ENCODE data around the gene ZNF76. TPM values are rescaled to one million over a fixed set of nuclear protein-coding genes. Genes with fewer than 3 reads are reported as not detected.

Gene ZNF76
- total and polyA plus RNA-seq, 2 of the 8 experiments (the other 6 are each of a cell fraction or from before 2014, with no cell fraction given) = 17.9 to 23.9 TPM

GRCh38 chr6:35231563-35231962 lies 28.0 kb upstream of the ZNF76 start:
- H4K5ac ChIP-seq (ENCODE audit: insufficient read length, low read depth, low read length) = no peak overlapping the region
- H3K23me2 ChIP-seq (ENCODE audit: low read depth, low read length) = no peaks in the 10 kb centered on the region
- no peaks in the 10 kb centered on the region for H3K79me1 ChIP-seq (ENCODE audit: low read depth, low read length)
- H3K56ac ChIP-seq (replicated peaks; ENCODE audit: insufficient read length, low read depth, low read length) = no peak overlapping the region
- FAIRE-seq (no peak), DNase-seq (ENCODE audit: low read depth in 1 of 2, low spot score in 2 of 2) (no peak)
- H2BK12ac ChIP-seq (ENCODE audit: low read depth, low read length) = no peak overlapping the region
- no peaks in the 10 kb centered on the region for H3K9me3 ChIP-seq (ENCODE audit: insufficient read depth in 2 of 2, low read depth in 1 of 2, low read length in 1 of 2)
- peaks cover 7 to 12% of the 10 kb centered on the region in 2 experiments for H4K20me1 ChIP-seq (replicated peaks in 1 of 2; ENCODE audit: control insufficient read depth in 1 of 2, insufficient read depth in 2 of 2, low read length in 2 of 2)
- no peak overlapping the region for H4K91ac ChIP-seq (replicated peaks; ENCODE audit: insufficient read length, low read length)
- H3K4ac ChIP-seq (replicated peaks; ENCODE audit: insufficient read length, low read depth, low read length) = no peak overlapping the region
- no peak overlapping the region for H3K23ac ChIP-seq (ENCODE audit: insufficient read length)
- H2BK15ac ChIP-seq (ENCODE audit: low read length) = no peak overlapping the region
- H2AK5ac ChIP-seq (ENCODE audit: low read depth, low read length) = no peak overlapping the region
- no peak overlapping the region for H3K18ac ChIP-seq (ENCODE audit: extremely low read depth, low read length)
- no peak overlapping the region for H4K8ac ChIP-seq (ENCODE audit: extremely low read depth, insufficient read depth, low read length)
- CTCF ChIA-PET (ENCODE audit: partially characterized antibody) = interaction anchor here (1.1 to 4.1 kb wide), 8 partner anchors 9 to 163 kb away, joined by 3 to 32 read pairs (median 3); no protein-coding TSS in a partner anchor
- no peaks in the 10 kb centered on the region; a peak in 1 of 8 replicates for H3K36me3 ChIP-seq (ENCODE audit: control insufficient read depth in 2 of 4, insufficient read depth in 4 of 4, low read length in 3 of 4)
- peaks cover 0 to 10% (median 7%) of the 10 kb centered on the region in 4 experiments; a peak in 4 of 7 replicates for H3K27me3 ChIP-seq (replicated peaks in 1 of 4; ENCODE audit: control insufficient read depth in 3 of 4, extremely low read depth in 1 of 4, insufficient read depth in 3 of 4, low read length in 3 of 4)
- no peak overlapping the region for H3K4me3 ChIP-seq (ENCODE audit: extremely low read depth in 1 of 4, insufficient read depth in 2 of 4, low read depth in 3 of 4, low read length in 4 of 4)
- H2BK120ac ChIP-seq (replicated peaks; ENCODE audit: low read depth, low read length) = no peak overlapping the region
- H2BK5ac ChIP-seq (ENCODE audit: low read depth, low read length) = no peak overlapping the region
- WGBS, 2 experiments (ENCODE audit: extremely low coverage in 1 of 2, insufficient coverage in 1 of 2, insufficient read length in 1 of 2, insufficient replicate concordance in 2 of 2, low coverage in 1 of 2, low lambda C conversion rate in 2 of 2, missing lambda C conversion rate in 1 of 2) = 93% methylated on average over 7 of the region's 7 CpGs; no CpG with 5 or more reads in 1 of the 2 experiments
- no peaks in the 10 kb centered on the region for H3K79me2 ChIP-seq (ENCODE audit: control insufficient read depth in 1 of 2, insufficient read depth in 2 of 2, low read length in 2 of 2)
- H3K4me1 ChIP-seq (replicated peaks in 1 of 4; ENCODE audit: control insufficient read depth in 3 of 4, insufficient read depth in 4 of 4, low read length in 3 of 4) = peaks cover 0 to 8% (median 5%) of the 10 kb centered on the region in 4 experiments; a peak in 5 of 7 replicates
- H3K4me2 ChIP-seq (ENCODE audit: insufficient read depth in 1 of 2, low read depth in 2 of 2, low read length in 2 of 2) = no peak overlapping the region
- H3K27ac ChIP-seq (ENCODE audit: low read depth, low read length) = no peak overlapping the region
- no peak overlapping the region for H3K9ac ChIP-seq (replicated peaks in 1 of 4; ENCODE audit: extremely low read depth in 1 of 4, low read depth in 3 of 4, low read length in 3 of 4)
- POLR2A ChIA-PET (ENCODE audit: partially characterized antibody) = interaction anchor here (1.1 to 3.0 kb wide), 3 partner anchors 8 to 11 kb away, joined by 3 to 12 read pairs (median 8); no protein-coding TSS in a partner anchor
- H3K14ac ChIP-seq (ENCODE audit: insufficient read length) = no peak overlapping the region
- no peak overlapping the region for H2BK20ac ChIP-seq (ENCODE audit: low read length)
- no peak overlapping the region for H2AFZ ChIP-seq (ENCODE audit: low read length)
- TF ChIP-seq SIN3A (conservative IDR thresholded peaks at IDR 0.05 in 1 of 2, IDR thresholded peaks at IDR 0.05 in 1 of 2; ENCODE audit: low read depth in 1 of 2, low read length in 2 of 2) = no peak
- TF ChIP-seq CREB1 (IDR thresholded peaks at IDR 0.05) = no peak
- TF ChIP-seq KDM1A (IDR thresholded peaks at IDR 0.05; ENCODE audit: borderline replicate concordance, low read length) = no peak
- TF ChIP-seq, protein P1, sequence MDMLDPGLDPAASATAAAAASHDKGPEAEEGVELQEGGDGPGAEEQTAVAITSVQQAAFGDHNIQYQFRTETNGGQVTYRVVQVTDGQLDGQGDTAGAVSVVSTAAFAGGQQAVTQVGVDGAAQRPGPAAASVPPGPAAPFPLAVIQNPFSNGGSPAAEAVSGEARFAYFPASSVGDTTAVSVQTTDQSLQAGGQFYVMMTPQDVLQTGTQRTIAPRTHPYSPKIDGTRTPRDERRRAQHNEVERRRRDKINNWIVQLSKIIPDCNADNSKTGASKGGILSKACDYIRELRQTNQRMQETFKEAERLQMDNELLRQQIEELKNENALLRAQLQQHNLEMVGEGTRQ (IDR thresholded peaks at IDR 0.05; ENCODE audit: low read length) = no peak
- no peak for TF ChIP-seq POU5F1 (IDR thresholded peaks at IDR 0.05; ENCODE audit: low read depth, low read length)
- TF ChIP-seq GTF2F1 (IDR thresholded peaks at IDR 0.05; ENCODE audit: borderline replicate concordance, low read depth, low read length) = no peak
- no peak for TF ChIP-seq NRF1 (IDR thresholded peaks at IDR 0.05; ENCODE audit: low read depth, low read length)
- TF ChIP-seq CBX5 (IDR thresholded peaks at IDR 0.05; ENCODE audit: low read depth, low read length) = no peak
- TF ChIP-seq CBX8 (IDR thresholded peaks at IDR 0.05; ENCODE audit: borderline replicate concordance, low read depth, low read length) = no peak
- no peak for TF ChIP-seq ASH2L (IDR thresholded peaks at IDR 0.05; ENCODE audit: low read length)
- no peak for TF ChIP-seq BACH1 (IDR thresholded peaks at IDR 0.05; ENCODE audit: low read length)
- TF ChIP-seq EGR1 (IDR thresholded peaks at IDR 0.05; ENCODE audit: borderline replicate concordance, low read depth, low read length) = no peak
- no peak for TF ChIP-seq SP4 (IDR thresholded peaks at IDR 0.05; ENCODE audit: low read length)
- TF ChIP-seq POLR2A (IDR thresholded peaks at IDR 0.05; ENCODE audit: control extremely low read depth in 1 of 2, low read depth in 2 of 2, low read length in 2 of 2) = no peak
